SK-MEL-5 (cell line): ENCODE measurements around the gene AQP9. TPM values are rescaled to one million over a fixed set of nuclear protein-coding genes. Genes with fewer than 3 reads are reported as not detected.
"Not testable (repeated sequence)": the region's sequence is repeated elsewhere in the genome, so short reads cannot be mapped to it uniquely, and the experiment has no call there.

Source experiments
- DNase-seq: peaks from one replicate; pipeline ENCODE4 v3.0.0-alpha.2; 2016; ENCODE audit warnings: low read depth, low spot score
- in situ Hi-C: cut with HindIII; loops from 2 replicates; pipeline ENCODE4 v1.10.0; 2016; ENCODE audit warnings: low sequenced_read_pairs, high pct_unique_total_duplicates, low pct_unique_long_range_greater_than_20kb
- total RNA-seq: library from RNA; depleted of rRNA; stranded (reverse); fragments of >200 nt; shearing (Covaris generic); gene quantifications from 2 replicates; pipeline ENCODE4 v1.2.3, GENCODE V29; 2014

AQP9 gene
- total RNA-seq, 1 experiment from 2014 or later = not detected

DNA sequence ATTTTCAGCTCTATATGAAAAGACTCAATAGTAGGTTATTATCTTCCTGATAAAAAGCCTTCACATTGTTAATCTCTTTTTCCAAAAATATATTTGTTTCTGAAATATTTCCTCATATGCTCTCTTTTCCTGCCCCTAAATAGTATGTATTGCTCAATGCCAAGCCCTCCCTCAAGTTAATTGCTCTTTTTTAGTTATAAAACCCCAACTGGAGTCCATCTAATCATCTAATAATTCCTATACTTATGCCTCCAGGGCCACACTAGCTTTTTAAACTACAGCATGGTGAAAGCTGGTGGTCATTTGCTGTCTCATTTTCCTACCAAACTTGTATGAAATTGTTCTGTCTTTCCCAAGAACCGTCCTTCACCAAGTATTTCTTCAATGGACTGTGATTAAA, 26.7 kb downstream of the AQP9 start:
- no peak for DNase-seq
- in situ Hi-C loops = no loop called here

DNA sequence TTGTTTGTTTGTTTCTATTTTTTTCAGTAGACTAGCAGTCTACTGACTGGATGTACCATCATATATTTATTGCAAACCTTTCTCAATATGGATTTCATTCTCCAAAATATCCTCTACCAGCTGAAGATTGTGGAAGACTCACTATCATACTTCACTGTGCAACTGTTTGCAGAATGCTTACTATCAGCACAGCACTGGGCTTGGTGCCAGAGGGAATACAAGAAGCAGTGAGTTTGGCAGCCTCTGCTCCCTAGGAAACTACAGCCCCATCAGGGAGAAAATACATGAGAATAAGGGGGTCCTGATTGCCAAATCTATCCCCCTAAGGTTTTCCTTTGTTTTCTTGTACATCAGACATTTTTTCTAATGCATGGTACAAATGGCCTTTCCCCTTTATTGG, 27.5 kb downstream of the AQP9 start:
- DNase-seq = no peak
- in situ Hi-C loops = no loop called here

DNA sequence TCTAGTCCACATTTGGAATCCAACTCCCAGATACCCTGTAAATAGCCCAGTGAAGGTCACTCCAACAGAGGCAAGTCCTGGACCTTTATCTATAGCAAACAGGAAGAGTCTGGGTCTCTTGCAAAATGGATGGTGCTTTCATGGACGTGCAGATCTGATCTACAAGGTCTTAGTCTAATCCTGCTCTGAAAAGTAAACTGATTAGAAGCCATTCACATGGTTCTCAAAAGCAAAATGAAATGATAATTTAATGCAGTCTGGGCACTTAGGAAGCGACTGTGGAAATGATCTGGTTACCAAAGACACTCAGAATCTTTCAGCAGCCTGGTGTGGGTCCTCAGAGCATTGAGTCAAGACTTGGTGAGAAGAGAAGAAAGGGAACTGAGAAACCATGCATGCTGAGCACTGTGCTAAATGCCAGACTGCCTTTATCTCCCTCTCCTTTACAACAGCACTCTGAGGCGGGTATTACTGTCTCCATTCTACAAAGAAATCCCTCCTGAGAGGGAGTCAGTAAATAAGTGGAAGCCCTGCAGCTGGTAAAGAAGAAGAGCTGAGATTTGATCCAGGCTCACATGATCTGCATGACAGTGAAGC, 29.0 kb downstream of the AQP9 start:
- DNase-seq = no peak
- in situ Hi-C loops = no loop called here

DNA sequence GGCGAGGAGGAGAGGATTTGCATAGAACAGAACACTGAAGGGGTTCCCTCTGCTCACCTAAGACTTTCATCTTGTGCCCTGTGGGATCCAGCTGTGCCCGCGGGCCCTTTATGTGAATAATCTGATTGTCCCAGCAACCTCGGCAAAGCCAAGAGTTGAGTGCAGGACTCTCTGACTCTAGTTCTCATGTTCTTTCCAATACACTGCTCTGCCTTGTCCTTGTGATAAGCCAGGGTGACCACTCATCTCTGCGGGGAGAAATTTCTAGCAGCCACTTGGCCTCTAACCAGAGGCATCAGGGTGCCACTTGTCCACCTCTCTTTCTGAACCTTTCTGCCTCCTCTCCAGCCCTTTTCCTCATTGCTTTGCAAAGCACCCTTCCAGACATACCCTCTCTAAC, 31.8 kb downstream of the AQP9 start:
- in situ Hi-C loops = no loop called here
- DNase-seq = peak; percentile 9

DNA sequence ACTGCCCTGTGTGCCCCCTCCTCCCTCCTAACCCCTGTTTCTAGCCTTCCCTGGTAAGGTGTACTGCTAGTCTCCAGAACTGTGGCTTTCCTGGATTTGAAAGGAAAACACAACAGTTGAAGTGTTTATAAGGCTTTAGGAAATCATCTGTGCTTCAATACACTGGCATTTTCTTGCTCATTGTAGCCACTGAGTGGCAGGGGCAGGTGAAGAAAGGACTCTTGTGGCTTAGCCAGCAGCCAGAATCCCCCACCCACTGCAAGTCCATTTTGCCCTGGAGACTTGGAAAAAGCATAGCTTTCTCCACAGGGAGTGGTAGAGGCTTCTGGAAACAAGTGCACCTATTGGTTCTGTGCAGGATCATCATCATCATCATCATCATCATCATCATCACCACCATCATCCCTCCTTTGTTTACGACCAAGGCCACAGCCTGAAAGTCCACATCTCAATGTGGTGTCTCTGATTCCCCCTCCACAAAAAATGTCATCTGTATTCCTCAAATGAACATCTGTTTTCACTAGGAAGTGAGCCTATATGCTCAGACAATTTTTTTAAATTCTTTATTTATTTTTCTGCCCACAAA, 33.4 kb downstream of the AQP9 start:
- in situ Hi-C loops = no loop called here
- DNase-seq = no peak

- in situ Hi-C loops = no loop called here
- no peak for DNase-seq
These were observed 36.5 kb downstream of the AQP9 start for GRCh38 chr15:58174709-58175108.

DNA sequence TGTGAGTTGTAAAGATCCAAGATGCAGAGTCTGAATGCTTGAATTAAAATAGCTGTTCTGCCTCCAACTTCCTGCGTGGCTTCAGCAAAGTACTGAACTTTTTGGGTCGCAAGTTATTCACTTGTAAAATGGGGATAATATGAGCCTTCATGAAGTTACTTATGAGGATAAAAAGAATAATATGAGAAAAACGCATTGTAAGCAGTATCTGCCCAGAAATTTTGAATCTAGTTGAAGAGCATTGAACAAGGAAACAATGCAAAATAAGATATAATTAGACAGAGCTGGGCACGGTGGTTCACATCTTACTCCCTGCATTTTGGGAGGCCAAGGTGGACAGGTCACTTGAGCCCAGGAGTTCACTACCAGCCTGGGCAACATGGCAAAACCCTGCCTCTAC, 37.8 kb downstream of the AQP9 start:
- no peak for DNase-seq
- in situ Hi-C loops = no loop called here

DNA sequence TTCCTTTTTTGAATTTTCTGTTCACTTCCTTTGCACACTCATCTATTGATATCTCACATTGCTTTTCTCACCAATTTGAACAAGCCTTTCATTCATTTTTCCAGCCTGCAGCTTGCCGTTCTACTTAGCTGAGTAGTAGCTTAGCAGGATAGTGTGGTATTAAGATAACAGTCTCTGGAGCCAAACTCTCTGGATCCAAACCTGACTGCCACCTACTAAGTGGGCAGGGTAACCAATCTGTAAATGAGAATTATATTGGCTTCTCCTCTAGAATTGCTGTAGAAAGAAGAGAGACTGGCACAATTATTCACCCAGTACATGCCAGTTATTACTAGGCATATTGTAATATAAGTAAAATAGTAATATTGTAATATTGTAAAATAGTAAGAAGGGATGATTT, 40.5 kb downstream of the AQP9 start:
- DNase-seq = no peak
- in situ Hi-C loops = no loop called here

- no peak for DNase-seq
- in situ Hi-C loops = no loop called here
These were observed 41.0 kb downstream of the AQP9 start for GRCh38 chr15:58179206-58179605.

GRCh38 chr15:58179741-58180381, 41.7 kb downstream of the AQP9 start:
- in situ Hi-C loops = no loop called here
- DNase-seq = no peak

DNA sequence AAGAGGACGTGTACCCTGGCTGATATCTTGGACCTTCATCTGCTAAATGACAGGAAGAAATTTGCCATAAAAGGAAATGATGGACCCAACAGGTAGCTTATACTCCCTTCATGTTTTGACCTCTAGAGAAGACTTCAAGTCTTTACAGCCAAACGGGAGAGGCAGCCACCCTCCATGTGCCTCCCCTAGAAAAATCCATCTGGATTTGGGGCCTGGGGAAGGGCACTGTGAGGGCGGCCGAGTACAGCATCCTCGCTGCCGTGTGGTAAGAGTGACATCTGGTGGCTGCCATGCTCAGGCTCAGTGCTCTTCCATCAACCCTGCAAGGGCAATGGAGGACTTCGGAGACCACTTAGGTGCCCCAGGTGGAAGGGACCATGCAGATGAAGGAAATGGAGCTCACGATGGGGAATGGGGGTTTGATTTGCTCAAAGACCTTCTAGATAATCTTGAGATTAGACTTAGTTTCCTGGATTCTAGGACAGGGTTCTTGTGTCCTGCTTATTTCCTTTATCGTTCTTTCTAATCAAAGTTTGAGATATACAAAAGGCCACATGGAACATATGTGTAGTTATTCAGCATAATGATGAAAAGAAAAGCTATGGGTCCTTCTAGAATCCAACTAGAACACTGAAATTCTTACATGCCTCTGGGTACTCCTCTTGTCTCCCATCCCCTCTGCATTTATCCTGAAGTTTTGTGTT, 44.4 kb downstream of the AQP9 start:
- in situ Hi-C loops = no loop called here
- peak; percentile 67 for DNase-seq

DNA sequence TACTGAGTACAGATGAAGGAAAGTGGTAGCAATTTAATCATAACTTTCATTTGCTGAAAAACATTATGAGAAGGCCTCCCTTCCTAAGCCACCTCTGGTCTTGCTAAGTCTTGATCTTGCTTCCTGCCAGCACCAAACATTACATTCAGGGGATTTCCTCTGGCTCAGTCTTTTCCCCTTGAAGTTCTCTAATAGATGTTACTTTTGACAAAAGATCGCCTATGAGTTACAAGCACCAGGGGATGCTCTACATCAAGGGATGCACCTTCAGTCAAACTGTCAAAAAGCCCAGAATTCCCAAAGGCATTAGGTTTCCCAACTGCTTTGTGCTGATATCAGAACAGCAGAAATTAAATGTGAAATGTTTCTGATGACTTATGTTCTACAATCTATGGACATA, 47.3 kb downstream of the AQP9 start:
- in situ Hi-C loops = no loop called here
- DNase-seq = peak; percentile 32

- DNase-seq = no peak
- in situ Hi-C loops = no loop called here
These were observed 51.1 kb downstream of the AQP9 start for GRCh38 chr15:58189148-58189811.

DNA sequence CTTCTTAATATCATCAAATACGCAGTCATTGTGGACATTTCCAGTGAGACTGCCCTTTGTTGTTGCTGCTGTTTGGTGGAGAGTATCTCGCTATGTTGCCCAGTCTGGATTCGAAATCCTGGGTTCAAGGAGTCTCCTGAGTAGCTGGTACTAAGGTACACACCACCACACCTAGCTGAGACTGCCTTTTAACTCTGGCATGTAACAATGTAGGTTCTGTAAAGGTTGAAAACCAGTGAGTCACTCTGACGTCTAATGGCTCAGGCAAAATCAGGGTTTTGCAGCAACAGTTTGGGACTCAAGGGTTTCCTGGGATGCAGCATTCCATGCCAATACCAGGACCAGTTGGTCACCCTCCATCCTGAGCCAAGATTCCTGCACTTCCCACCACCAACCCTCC, 52.2 kb downstream of the AQP9 start:
- in situ Hi-C loops = no loop called here
- no peak for DNase-seq

DNA sequence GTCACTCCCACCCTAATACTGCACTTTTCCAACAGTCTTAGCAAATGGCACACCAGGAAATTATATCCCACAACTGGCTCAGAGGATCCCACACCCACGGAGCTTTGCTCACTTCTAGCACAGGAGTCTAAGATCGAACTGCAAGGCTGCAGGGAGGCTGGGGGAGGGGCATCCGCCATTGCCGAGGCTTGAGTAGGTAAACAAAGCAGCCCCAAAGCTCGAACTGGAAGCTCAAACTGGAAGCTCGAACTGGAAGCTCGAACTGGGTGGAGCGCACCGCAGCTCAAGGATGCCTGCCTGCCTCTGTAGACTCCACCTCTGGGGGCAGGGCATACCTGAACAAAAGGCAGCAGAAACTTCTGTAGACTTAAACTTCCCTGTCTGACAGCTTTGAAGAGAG, 55.5 kb downstream of the AQP9 start:
- in situ Hi-C loops, DNase-seq: not testable (repeated sequence)

DNA sequence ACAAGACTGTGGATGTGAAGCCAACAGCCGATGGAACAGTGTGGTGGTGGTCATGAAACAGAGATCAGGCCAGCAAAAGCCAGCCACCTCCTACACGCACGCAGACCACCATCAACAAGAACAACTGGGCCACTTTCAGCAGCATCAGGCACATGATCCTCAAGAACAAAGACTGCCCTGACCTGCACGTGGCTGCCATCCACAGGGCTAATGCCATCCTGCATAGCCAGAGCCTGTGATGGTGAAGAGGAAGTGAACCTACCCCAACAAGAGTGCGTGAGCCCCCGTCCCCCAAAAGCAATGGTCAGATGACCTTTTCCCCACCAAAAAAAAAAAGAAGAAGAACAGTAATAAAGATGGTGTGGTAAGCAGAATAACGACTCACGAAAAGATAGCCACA, 62.6 kb downstream of the AQP9 start:
- no peak for DNase-seq
- in situ Hi-C loops = no loop called here

DNA sequence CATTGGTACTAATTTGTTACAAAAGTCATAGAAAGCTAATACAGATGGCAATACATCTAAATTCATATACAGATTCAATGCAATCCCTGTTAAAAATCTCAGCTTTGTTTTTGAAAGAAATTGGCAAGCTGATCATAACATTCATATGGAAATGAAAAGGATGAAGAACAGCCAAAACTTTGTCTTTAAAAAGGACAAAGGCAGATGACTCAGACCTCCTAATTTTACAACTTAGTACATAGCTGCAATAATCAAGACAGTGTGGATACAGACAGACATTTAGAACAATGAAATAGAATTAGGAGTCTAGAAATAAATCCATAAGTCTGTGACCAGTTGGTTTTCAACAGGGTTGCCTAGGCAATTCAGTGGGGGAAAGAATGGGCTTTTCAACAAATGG, 63.3 kb downstream of the AQP9 start:
- DNase-seq = no peak
- in situ Hi-C loops = no loop called here

- DNase-seq = no peak
These were observed 65.4 kb downstream of the AQP9 start for GRCh38 chr15:58203537-58203936.

More at GRCh38 chr15:58203537-58203936, 65.4 kb downstream of the AQP9 start:
- in situ Hi-C loops = no loop called here
